Activated CD4-positive, alpha-beta T cell treated with anti-CD3 and anti-CD28 coated beads, Interleukin-2, amount 50 U/mL, for 4 hours (primary cell): ENCODE results near the gene FZD7.

ENCODE experiments used
- DNase-seq, 2 experiments: peaks; one replicate each; pipeline ENCODE4 v3.0.0-alpha.2; 2020

Gene FZD7

DNA sequence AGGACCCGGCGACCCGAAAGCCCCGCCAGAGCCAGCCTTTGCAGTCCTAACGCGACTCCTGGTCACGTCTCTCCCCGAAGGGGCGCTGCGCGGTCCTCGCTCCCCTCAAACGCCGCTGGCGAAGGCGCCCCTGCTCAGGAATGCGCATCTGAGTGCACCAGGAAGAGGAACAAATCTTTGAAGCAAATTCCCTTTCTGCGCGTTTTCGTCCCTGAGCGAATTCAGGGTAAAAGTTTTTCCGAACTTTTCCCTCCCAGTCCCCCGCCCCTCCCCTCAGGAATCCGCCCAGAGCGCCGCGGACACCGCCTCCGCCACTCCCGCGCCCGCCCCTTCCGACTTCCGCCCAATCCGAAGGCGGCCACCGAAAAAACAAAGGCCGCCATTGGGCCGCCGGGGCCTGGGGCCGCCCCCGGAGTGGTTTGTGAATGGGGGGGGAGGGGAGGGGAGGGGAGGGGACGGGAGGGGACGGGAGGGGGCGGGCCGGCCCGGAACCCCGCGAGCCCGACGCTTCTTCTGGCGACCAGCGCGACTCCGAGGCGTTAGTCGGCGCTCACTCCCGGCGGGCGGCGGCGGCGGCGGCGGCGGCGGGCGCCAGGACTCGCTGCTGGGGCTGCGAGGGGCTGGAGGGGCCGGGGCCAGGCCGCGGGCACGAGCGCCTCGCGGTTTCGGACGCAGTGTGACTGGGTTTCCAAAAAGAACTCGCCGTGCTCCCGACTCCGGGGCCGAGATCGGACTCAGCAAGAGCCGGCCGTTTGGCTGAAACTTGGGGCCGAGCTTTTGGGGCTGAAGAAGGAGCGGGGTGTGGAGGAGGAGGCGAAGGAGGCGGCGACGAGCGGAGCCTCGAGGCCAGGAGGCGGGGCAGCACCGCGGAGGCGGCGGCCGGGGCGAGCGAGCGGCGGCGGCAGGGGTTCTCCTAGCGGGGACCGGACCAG lies at the start of gene FZD7:
Gene FZD7, plus strand, starts transcription at position 539 of the 932 bp plus-strand sequence. CDS start 793 bp downstream, outside the sequence.
- peak; percentile 77 to 80 for DNase-seq

DNA sequence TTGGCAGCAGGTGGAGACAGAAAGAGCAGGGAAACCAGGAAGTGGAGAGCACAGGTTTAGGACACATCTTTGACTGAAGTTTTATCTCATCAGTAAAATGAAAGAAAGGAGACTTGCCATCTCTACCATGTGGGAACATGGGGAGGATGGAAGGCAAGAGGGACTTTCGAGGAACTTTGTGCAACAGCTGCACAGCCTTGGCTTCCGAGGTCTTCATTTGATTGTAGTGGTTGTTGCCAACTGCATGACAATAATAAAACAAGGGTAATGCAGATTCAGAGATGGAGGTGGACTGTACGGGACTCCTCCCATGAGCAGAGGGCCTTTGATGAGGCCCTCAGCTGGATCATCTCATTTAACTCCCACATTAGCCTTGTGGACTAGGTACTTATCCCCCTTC lies 49.3 kb upstream of the FZD7 start:
- no peak for DNase-seq

GRCh38 chr2:201984800-201985525 lies 48.7 kb upstream of the FZD7 start:
- DNase-seq = no peak

DNA sequence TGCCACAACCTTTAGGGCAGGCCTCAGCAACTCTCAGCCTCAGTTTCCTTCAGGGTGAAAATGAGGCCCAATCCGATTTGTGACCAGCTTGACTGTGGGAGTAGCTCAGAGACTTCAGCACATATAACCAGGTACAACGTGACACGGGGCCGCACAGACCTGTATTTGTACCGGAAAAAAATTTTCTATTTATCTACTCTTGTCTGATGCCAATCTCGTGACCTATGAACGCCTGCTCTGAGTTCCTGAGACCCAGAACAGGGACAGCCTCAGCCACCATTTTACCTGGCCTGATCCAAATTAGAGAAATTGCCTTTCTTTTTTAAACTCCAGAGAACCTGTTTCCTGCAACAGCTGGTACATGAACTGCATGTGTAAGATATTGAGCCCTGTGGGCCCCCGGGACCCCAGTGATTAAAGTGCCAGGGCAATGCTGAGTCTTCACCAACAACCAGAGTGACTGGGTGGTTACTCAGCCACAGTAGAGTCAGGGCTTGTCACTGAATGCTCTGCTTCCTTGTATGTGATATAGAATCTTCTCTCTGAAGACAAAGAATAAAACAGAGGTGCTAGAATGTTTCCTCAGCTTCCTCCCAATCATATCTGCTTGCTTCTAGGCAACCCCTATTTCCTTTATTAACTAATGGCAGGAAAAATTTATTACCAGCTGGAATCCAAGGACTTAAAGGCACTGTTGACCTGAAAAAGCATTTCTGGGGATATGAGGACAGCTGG lies 47.8 kb upstream of the FZD7 start:
- no peak for DNase-seq

- no peak for DNase-seq
These were observed 47.3 kb upstream of the FZD7 start for GRCh38 chr2:201986463-201986735.

DNA sequence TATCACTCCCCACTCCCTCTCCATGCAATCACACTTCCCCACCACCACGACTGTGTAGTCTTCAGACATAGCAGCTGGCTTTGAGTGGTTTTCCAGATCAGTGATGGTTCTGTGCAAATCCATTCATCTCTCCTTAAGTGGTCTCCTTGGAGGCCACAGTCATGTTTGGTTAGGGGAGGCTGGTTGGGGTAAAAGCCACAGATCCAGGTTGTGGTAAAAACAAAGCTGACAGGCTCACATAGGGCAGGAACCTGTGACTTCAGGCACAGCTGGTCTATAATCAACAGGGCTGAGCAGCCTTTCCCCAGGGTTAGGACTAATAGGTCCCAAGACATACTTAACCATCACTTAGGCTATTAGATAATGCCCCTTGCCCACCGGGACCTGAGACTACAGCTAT lies 46.2 kb upstream of the FZD7 start:
- no peak for DNase-seq

GRCh38 chr2:201990069-201990468 lies 43.6 kb upstream of the FZD7 start:
- no peak for DNase-seq

DNA sequence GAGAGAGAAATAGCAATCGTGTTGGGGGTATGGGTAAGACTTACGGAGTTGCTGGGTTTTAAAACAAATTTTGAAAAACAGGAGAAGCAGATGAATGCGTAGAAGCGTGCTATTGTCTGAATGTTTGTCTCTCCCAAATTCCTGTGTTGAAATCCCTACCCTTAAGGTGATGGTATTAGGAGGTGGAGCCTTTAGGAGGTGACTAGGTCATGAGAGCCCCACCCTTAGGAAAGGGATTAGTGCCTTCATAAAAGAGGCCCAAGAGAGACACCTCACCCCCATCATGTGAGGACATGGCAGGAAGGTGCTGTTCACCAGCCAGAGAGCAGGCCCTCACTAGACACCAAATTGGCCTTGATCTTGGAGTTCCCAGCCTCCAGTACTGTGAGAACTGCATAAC lies 40.7 kb upstream of the FZD7 start:
- no peak for DNase-seq

DNA sequence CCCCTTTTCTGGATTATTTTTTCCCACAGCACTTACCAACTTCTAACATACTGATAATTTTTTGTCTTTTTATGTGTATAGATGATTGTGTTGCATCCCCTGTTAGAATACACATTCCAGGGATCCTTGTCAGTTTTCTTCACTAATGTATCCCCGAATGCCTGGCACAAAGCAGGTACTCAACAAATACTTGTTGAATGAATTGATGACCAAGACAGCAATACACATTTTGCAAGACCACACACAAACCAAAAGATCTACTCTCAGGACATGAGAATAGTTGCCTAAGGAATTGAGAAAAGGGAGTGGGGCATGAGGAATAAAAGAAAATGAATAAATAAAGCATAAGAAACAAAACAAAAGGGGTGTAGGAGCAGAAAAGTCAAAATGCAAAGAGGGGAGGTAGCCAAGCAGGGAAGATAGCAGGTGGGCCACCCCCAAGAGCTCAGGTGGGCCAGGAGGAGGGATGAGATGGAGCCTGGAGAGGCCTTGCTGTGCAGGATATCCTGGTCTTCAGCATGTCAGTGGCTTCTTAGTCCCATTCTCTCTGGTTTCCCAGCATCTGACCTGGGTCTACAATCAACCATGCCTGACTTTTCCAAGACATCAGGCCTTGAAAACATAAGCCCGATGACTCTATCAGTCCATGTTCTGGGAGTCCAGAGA lies 38.5 kb upstream of the FZD7 start:
- no peak for DNase-seq

- no peak for DNase-seq
These were observed 37.6 kb upstream of the FZD7 start for GRCh38 chr2:201996006-201996405.

GRCh38 chr2:201996679-201997314 lies 36.9 kb upstream of the FZD7 start:
- DNase-seq = no peak

DNA sequence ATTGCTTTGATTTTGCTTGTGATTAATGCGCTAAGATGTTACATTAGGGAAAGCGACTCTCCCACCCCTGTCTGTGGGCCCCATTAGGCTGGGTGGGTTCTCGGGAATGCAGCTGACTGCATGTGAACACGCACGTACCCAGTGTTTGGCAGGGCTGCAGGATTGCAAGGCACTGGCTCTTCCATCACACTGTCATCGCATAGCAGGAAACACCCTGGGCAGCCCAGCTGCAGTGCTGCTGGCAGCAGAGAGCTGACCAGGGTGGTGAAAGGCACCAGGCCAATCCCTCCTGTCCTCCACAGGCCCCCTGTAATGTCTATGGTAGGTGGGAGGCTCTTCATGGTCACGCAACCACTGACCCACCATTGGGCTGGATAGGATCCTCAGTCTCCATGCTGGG lies 34.4 kb upstream of the FZD7 start:
- no peak for DNase-seq

DNA sequence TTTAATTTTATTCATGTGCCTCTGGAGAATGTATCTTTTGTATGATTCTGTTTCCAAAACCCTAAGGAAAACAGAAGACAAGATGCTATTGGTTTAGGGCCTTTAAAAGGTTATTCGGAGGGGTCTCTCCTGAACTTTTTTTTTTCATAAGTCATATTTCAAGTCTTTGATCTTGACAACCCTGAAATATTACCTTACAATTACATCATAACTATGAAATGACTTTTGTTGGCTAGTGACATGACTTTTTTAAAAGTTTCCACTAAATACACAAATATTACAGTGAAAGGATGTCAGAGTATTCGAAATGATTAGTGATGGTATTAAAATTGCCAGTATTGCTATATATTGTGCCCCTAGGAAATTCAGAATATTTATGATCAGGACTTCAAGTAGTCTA lies 31.8 kb upstream of the FZD7 start:
- DNase-seq = no peak

DNA sequence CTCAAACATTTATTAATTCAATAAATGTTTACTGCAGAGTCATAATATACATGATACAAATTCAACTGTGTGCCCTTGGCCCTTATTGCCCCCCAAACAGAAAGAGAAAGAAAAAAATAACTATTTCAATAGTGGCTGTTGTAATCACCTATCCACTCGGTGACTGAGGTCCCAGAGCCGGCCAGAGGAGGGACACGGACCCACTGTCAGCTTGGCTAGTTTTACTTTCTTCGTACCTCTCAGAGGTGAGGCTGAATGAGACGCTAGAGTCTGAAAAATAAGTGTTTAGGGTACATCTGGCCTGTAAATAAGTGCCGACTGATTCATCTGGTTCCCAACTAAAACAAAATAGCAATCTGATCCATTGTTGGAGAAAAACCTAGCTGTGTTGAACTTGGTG lies 31.3 kb upstream of the FZD7 start:
- DNase-seq = no peak

DNA sequence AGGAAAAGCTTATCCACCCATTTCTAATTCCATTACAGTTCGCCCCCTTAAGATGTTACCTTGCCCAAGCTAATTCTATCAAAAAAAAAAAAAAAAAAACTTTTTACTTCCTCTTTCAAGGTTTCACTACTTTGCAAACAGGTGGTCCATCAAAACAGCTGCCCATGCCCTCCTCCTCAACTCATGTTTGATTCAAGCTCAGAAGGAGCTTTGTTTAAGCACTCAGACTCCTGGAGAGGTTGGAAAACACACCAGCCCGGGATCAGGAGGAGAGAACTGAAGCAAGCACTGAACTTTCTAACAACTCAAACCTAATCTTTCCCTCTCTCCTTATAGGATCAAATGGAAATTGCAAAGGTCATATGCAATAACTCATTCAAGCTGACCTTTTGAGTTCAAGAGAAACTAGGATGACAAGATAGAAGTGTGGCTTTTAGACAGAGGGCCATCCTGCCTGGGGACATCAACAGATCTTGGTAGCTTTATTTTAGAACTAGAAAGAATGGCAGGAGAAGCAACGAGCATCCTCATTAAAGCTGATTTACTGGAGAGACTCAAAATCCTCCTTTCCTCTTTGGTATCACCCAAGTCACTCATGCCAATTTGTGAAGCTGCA lies 28.3 kb upstream of the FZD7 start:
- no peak for DNase-seq

GRCh38 chr2:202006301-202006700 lies 27.4 kb upstream of the FZD7 start:
- DNase-seq = no peak

DNA sequence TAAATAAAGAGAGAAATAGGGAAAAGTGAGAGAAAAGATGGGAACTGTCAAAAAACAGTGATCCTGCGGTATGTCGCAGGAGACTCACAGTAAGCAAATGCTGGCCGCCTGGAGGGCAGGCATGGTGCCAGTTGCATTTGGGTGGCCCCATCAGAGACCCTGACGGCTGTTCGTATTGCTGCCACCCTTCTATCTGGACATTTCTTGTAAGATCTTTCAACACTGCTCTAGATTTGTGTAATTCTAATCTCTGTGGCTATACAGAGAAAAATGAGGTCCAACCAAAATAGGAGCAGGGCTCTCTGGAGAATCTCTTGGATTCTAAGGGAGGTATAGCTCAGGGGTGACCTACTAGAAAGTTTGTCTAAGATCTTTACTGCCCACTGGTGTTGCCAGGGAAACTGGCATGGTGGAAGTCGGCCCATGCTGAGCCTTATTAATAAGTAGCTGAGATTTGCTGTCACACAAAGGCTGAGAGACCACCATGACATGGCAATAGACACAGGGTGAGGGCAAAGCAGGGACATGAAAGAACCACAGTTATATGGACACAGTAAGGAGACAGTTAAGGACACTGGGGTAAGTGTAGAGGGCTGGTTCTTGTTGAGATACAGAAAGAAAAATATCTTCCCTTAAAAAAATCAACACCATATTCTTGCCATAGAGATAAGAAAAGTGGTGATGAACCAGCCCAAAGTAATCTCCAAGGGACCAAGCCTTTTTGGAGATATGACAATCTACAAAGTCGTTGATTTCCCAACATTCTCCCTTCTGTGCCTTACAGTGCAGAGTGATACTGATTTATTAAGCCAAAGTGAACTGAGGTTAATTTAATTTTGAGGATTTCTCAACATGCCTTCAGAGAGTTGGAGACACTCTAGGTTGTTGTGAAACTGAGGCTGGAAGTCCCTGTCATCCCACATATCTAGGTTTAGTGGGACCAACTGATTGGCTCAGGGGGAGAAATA lies 26.4 kb upstream of the FZD7 start:
- DNase-seq = no peak

DNA sequence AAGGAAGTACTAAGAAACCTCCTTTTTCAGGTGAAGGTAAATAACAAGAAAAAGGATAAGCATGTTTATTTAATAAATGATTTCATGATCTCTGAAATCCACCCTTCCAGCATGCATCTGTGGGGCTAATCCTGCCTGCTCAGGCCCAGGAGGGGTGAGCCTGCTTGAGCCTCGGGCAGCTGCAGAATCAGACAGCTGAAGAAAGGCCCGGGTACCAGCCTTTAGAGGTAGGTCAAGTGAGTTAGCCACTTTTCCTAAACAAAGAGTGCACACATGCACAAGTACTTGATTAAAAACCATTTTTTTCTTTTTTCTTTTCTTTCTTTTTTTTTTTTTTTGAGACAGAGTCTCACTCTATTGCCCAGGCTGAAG lies 25.7 kb upstream of the FZD7 start:
- no peak for DNase-seq

DNA sequence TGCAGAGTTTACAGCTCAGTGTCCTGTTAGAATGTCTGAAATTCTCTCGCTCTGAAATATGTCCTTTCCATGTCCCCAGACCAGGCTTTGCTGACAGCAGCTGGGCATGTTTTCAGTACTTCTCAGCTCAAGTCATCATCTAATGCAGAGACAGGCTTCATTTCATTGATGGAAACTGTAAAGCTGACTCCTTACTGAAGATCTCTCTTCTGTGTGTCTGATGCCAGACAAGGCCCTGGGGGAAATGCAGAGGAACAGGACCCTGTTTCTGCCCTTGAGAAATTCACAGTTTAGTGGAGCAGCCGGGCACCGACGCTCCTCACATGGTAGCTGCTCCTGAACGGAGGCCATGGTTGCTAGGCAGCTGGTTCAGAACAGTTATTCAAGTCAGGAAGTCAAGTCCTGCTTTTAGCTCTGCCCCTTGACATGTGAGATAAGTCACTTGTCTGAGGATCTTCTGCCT lies 24.6 kb upstream of the FZD7 start:
- no peak for DNase-seq

GRCh38 chr2:202009581-202009980 lies 24.1 kb upstream of the FZD7 start:
- DNase-seq = no peak

DNA sequence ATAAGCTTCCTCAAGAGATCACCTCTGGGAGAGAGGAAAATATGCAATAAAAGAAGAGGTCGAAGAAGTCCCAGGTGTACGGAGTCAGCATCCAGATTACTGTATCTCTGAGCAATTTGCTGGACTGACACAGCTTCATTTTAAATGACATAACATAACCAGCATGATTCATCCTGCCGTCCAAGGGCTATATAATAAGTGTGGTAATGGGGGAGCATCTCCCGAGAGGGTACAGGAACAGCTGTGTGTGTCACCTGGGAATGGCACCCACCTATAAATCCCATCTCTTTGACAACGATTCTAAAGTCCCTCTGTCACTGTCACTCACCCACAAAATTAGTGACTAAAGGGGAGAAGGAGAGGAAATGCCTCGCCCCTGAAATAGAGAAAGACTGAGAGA lies 19.3 kb upstream of the FZD7 start:
- DNase-seq = no peak
